ENCODE data around the gene ADARB1.

DNA sequence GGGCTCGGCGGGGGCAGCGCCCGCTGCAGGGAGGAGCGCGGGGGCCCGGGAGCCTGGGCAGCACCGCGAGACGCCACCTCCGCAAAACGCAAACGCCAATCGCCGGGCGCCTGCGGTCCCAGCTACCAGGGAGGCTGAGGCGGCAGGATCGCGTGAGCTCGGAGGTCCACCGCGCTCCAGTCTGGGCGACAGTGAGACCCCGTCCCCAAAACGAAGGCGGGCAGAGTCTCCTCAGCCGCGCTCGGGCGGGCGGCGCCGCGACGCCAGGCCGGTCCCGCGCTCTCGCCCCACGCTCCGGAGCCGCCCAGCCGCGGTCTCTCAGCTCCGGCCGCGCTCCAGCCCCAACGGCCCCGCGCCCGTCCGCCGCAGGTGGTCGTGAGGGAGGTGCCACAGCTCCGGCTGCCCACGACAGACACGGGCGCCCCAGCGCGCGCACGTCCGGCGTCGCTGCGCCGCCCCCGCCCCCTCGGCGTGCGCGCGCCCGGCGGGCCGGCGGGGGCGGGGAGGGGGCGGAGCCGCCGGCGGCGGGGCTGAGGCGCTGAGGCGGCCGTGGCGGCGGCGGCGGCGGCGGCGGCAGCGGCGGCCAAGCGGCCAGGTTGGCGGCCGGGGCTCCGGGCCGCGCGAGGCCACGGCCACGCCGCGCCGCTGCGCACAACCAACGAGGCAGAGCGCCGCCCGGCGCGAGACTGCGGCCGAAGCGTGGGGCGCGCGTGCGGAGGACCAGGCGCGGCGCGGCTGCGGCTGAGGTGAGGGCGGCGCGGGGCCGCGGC lies at the start of gene ADARB1:
- TF ChIP-seq CTCF (IDR thresholded peaks at IDR 0.05; ENCODE audit: borderline replicate concordance, extremely low read depth, low read length, poor library complexity, severe bottlenecking), result no peak
- TF ChIP-seq EZH2 (IDR thresholded peaks at IDR 0.05; ENCODE audit: borderline replicate concordance, low read depth, low read length, severe bottlenecking), result no peak
